GM10248 (cell line): ENCODE measurements around the gene SRSF9.
A peak's percentile ranks its signal among the peaks of the same experiment; 100 is the strongest.
"Not testable (repeated sequence)": the region's sequence is repeated elsewhere in the genome, so short reads cannot be mapped to it uniquely, and the experiment has no call there.

ENCODE experiments used
- CTCF ChIA-PET: fragments of 300-600 bp; sonication (Branson Sonifier 250); formaldehyde crosslinking; extraction: SDS; loops from one replicate; lab custom pipeline; 2021; ENCODE audit warnings: antibody characterized with exemption; lab: Yijun Ruan, JAX
- POLR2A ChIA-PET: fragments of 350-650 bp; sonication (Branson Sonifier 250); formaldehyde crosslinking; extraction: SDS; loops from one replicate; lab custom pipeline; 2020; ENCODE audit warnings: antibody characterized with exemption; lab: Yijun Ruan, JAX
- DNase-seq: peaks from one replicate; pipeline ENCODE4 v3.0.0; 2012; ENCODE audit errors: extremely low spot score
- CTCF ChIP-seq: IDR thresholded peaks from 2 replicates; pipeline ENCODE4 v1.5.1; 2012; ENCODE audit warnings: mild to moderate bottlenecking, low read depth; ENCODE audit errors: extremely low read depth, missing control alignments, control extremely low read depth

The SRSF9 gene

GRCh38 chr12:120469450-120470149 is at the start of gene SRSF9:
Gene SRSF9, minus strand, starts transcription at chr12:120469748. Its CDS starts 139 bp downstream, at chr12:120469609.
- peak; percentile 92 for TF ChIP-seq CTCF
- ChIA-PET CTCF (interaction anchor here (0.9 to 5.6 kb wide), 17 partner anchors 10 to 143 kb away, joined by 3 to 50 read pairs (median 5); partner anchors contain the start of gene DYNLL1), POLR2A (interaction anchor here (0.5 to 0.9 kb wide), 2 partner anchors 27 to 782 kb away, joined by 5 to 9 read pairs; no protein-coding TSS in a partner anchor)
- peak; percentile 99 for DNase-seq

GRCh38 chr12:120519324-120519723 is 49.8 kb upstream of the SRSF9 start:
- ChIA-PET POLR2A (interaction anchor here (0.7 kb wide), 1 partner anchor 400 kb away, joined by 5 read pairs; no protein-coding TSS in a partner anchor), CTCF (interaction anchor here (0.7 kb wide), 1 partner anchor 9 kb away, joined by 3 read pairs; no protein-coding TSS in a partner anchor)
- DNase-seq, result not testable (repeated sequence)

- CTCF ChIA-PET, result interaction anchor here (1.5 to 1.7 kb wide), 2 partner anchors 14 to 40 kb away, joined by 5 to 6 read pairs; partner anchors contain the start of gene COQ5
- POLR2A ChIA-PET, result no interaction called here
- no peak for TF ChIP-seq CTCF
- no peak for DNase-seq
Measured at GRCh38 chr12:120515496-120515895, 45.9 kb upstream of the SRSF9 start.

- TF ChIP-seq CTCF, result no peak
- no peak for DNase-seq
- ChIA-PET CTCF (no interaction called here), POLR2A (no interaction called here)
Measured at GRCh38 chr12:120514002-120514401, 44.5 kb upstream of the SRSF9 start.

GRCh38 chr12:120508537-120508936 is 39.0 kb upstream of the SRSF9 start:
- DNase-seq, result no peak
- ChIA-PET POLR2A (interaction anchor here (0.6 to 2.6 kb wide), 2 partner anchors 12 to 27 kb away, joined by 3 to 10 read pairs; partner anchors contain the start of gene DYNLL1), CTCF (interaction anchor here (1.4 kb wide), 1 partner anchor 8 kb away, joined by 5 read pairs; no protein-coding TSS in a partner anchor)
- TF ChIP-seq CTCF, result no peak

GRCh38 chr12:120504587-120504986 is 35.0 kb upstream of the SRSF9 start:
- no peak for DNase-seq
- ChIA-PET CTCF (interaction anchor here (1.2 to 1.4 kb wide), 3 partner anchors 9 to 78 kb away, joined by 3 to 5 read pairs (median 4); partner anchors contain the start of gene DYNLL1), POLR2A (interaction anchor here (0.6 to 1.5 kb wide), 2 partner anchors 8 to 258 kb away, joined by 7 to 9 read pairs; no protein-coding TSS in a partner anchor)
- no peak for TF ChIP-seq CTCF
